Activated CD8-positive, alpha-beta T cell treated with anti-CD3 and anti-CD28 coated beads, Interleukin-2, amount 10 ng/mL, durations not matched to agents 7 days and 5 days (primary cell): ENCODE data around the gene RPS6KL1. TPM values are rescaled to one million over a fixed set of nuclear protein-coding genes. Genes with fewer than 3 reads are reported as not detected.

Experiments
- ATAC-seq: fragments of 150-1000 bp; cut with Tn5 transposase; one replicate; pipeline ENCODE4 v1.10.0; 2021; ENCODE audit warnings: moderate library complexity
- CTCF ChIA-PET: fragments of 350-600 bp; sonication (Branson Sonifier 250); formaldehyde crosslinking; loops from one replicate; lab custom pipeline; 2021; ENCODE audit warnings: antibody characterized with exemption; lab: Charles Lee
- POLR2A ChIA-PET: fragments of 350-600 bp; sonication (Branson Sonifier 250); formaldehyde crosslinking; loops from one replicate; lab custom pipeline; 2021; ENCODE audit warnings: antibody characterized with exemption; lab: Charles Lee
- DNase-seq: peaks from one replicate; pipeline ENCODE4 v3.0.0-alpha.2; 2020
- H3K27ac Mint-ChIP-seq: one replicate; pipeline ENCODE4 v1.8.0; 2021; ENCODE audit warnings: mild to moderate bottlenecking, mixed read lengths
- H3K27me3 Mint-ChIP-seq: one replicate; pipeline ENCODE4 v1.8.0; 2021; ENCODE audit warnings: low read depth, mixed read lengths
- H3K36me3 Mint-ChIP-seq: one replicate; pipeline ENCODE4 v1.8.0; 2021; ENCODE audit warnings: low read depth, mixed read lengths
- H3K4me1 Mint-ChIP-seq: one replicate; pipeline ENCODE4 v1.8.0; 2021; ENCODE audit warnings: low read depth, mixed read lengths
- H3K4me3 Mint-ChIP-seq: one replicate; pipeline ENCODE4 v1.8.0; 2021; ENCODE audit warnings: mild to moderate bottlenecking, mixed read lengths
- H3K9me3 Mint-ChIP-seq: one replicate; pipeline ENCODE4 v1.8.0; 2022; ENCODE audit warnings: mixed read lengths; ENCODE audit not compliant: insufficient read depth
- total RNA-seq, 2 experiments: library from RNA; stranded (reverse); gene quantifications; one replicate each; pipeline ENCODE4 v1.2.3, GENCODE V29; 2021

Gene RPS6KL1
- total RNA-seq, 2 experiments from 2014 or later = 4.3 to 5.2 TPM

DNA sequence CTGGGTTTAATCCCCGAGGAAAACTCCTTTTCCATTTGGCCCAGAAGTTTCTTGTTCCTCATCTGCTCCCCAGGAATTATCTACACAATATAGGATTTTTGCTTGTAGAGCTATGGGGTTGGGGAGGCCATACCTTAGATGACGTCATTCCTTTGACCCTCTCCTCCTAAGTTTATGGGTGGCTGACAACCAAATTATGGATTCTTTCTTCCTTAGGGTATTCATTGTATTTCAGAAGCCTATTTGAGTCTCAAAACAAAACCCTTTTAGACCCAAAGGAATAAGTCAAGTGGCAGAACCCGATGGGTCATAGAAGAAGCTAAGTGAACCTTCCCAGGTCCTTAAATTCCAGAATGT lies 61.3 kb downstream of the RPS6KL1 start:
- H3K9me3 Mint-ChIP-seq = no peaks in the 10 kb centered on the region
- DNase-seq = no peak
- no peaks in the 10 kb centered on the region for H3K27me3 Mint-ChIP-seq
- ATAC-seq = no peak
- H3K4me3 Mint-ChIP-seq = no peak overlapping the region
- POLR2A ChIA-PET = interaction anchor here (1.1 to 5.8 kb wide), 3 partner anchors 10 to 43 kb away, joined by 5 to 31 read pairs (median 17); partner anchors contain the start of gene DLST
- no peak overlapping the region for H3K27ac Mint-ChIP-seq
- CTCF ChIA-PET = interaction anchor here (0.7 to 15.6 kb wide), 40 partner anchors 10 to 441 kb away, joined by 3 to 552 read pairs (median 5); partner anchors contain the start of genes ACYP1, DLST, EIF2B2 and NEK9
- no peaks in the 10 kb centered on the region for H3K36me3 Mint-ChIP-seq
- H3K4me1 Mint-ChIP-seq = peaks cover 17% of the 10 kb centered on the region

GRCh38 chr14:74860899-74861733 lies 61.9 kb downstream of the RPS6KL1 start:
- H3K4me3 Mint-ChIP-seq = no peak overlapping the region
- DNase-seq (peak; percentile 94), ATAC-seq (peak; percentile 87)
- H3K4me1 Mint-ChIP-seq = peaks cover 11% of the 10 kb centered on the region
- POLR2A ChIA-PET = interaction anchor here (0.6 to 5.8 kb wide), 7 partner anchors 12 to 433 kb away, joined by 3 to 31 read pairs (median 3); partner anchors contain the start of genes DLST and PROX2
- no peaks in the 10 kb centered on the region for H3K36me3 Mint-ChIP-seq
- no peaks in the 10 kb centered on the region for H3K27me3 Mint-ChIP-seq
- no peak overlapping the region for H3K27ac Mint-ChIP-seq
- CTCF ChIA-PET = interaction anchor here (0.7 to 15.6 kb wide), 64 partner anchors 11 to 441 kb away, joined by 3 to 552 read pairs (median 4); partner anchors contain the start of genes ACYP1, DLST, EIF2B2 and NEK9
- no peaks in the 10 kb centered on the region for H3K9me3 Mint-ChIP-seq

- peaks cover 10% of the 10 kb centered on the region for H3K4me1 Mint-ChIP-seq
- ChIA-PET POLR2A (interaction anchor here (0.6 to 5.8 kb wide), 4 partner anchors 15 to 434 kb away, joined by 3 to 31 read pairs (median 12); partner anchors contain the start of gene DLST), CTCF (interaction anchor here (1.0 to 15.6 kb wide), 32 partner anchors 11 to 286 kb away, joined by 3 to 552 read pairs (median 7); partner anchors contain the start of genes DLST, PGF, PROX2 and RPS6KL1)
- no peaks in the 10 kb centered on the region for H3K9me3 Mint-ChIP-seq
- no peaks in the 10 kb centered on the region for H3K27me3 Mint-ChIP-seq
- H3K4me3 Mint-ChIP-seq = no peak overlapping the region
- no peak for DNase-seq
- no peaks in the 10 kb centered on the region for H3K36me3 Mint-ChIP-seq
- no peak overlapping the region for H3K27ac Mint-ChIP-seq
- ATAC-seq = no peak
These were observed 63.1 kb downstream of the RPS6KL1 start for GRCh38 chr14:74859757-74860552.

DNA sequence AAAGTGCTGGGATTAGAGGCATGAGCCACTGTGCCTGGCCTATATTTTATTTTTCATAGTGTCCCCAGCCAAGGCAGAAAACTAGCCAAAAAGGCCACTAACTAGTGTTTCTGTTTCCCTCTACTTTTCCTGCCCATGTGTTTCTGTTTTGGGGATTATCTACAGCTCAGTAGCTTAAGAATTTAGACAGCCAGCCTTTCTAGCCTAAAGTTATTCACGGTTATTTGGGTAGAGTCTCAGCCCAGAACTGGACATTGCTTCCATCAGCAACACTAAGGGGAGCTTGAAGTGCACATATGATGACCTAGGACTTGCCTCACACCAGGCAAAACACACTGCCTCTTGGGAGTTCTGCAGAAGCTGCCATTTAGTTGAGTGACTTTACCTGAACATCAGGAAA lies 65.0 kb downstream of the RPS6KL1 start:
- peaks cover 12% of the 10 kb centered on the region for H3K4me1 Mint-ChIP-seq
- H3K27ac Mint-ChIP-seq = no peak overlapping the region
- no peak for ATAC-seq
- H3K36me3 Mint-ChIP-seq = no peaks in the 10 kb centered on the region
- H3K4me3 Mint-ChIP-seq = no peak overlapping the region
- DNase-seq = no peak
- ChIA-PET POLR2A (no interaction called here), CTCF (interaction anchor here (0.6 to 15.6 kb wide), 10 partner anchors 9 to 249 kb away, joined by 3 to 552 read pairs (median 86); partner anchors contain the start of genes DLST, LTBP2 and PROX2)
- no peaks in the 10 kb centered on the region for H3K9me3 Mint-ChIP-seq
- H3K27me3 Mint-ChIP-seq = no peaks in the 10 kb centered on the region

DNA sequence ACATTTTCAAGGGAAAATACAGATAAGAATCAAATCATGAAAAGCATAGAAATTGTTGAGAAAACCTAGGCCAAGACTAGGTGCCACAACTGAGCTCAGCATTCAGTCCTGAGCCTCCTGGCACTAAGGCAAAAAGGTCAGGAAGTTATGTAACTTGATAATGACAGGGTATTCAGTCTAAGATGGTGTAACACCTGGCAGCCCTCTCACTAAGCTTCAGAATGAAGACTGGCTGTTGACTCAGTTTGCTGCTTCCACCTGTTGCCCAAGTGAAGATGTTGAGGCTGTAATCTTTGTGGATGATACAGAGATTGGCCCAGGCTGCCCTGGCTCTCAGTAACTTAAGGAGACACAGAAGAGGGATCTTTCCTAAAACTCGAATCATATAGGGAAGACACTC lies 66.7 kb downstream of the RPS6KL1 start:
- H3K36me3 Mint-ChIP-seq = no peaks in the 10 kb centered on the region
- CTCF ChIA-PET = interaction anchor here (1.1 to 15.6 kb wide), 8 partner anchors 10 to 232 kb away, joined by 3 to 552 read pairs (median 8); partner anchors contain the start of genes DLST and PROX2
- POLR2A ChIA-PET = interaction anchor here (1.4 to 1.5 kb wide), 2 partner anchors 11 to 20 kb away, joined by 5 read pairs; partner anchors contain the start of gene PROX2
- DNase-seq (no peak), ATAC-seq (no peak)
- H3K4me1 Mint-ChIP-seq = peaks cover 20% of the 10 kb centered on the region
- no peak overlapping the region for H3K27ac Mint-ChIP-seq
- no peaks in the 10 kb centered on the region for H3K27me3 Mint-ChIP-seq
- no peaks in the 10 kb centered on the region for H3K9me3 Mint-ChIP-seq
- H3K4me3 Mint-ChIP-seq = no peak overlapping the region

- DNase-seq (no peak), ATAC-seq (no peak)
- Mint-ChIP-seq H3K27ac (no peak overlapping the region), H3K9me3 (no peaks in the 10 kb centered on the region), H3K36me3 (no peaks in the 10 kb centered on the region), H3K4me3 (no peak overlapping the region), H3K27me3 (no peaks in the 10 kb centered on the region), H3K4me1 (peaks cover 19% of the 10 kb centered on the region)
- POLR2A ChIA-PET = interaction anchor here (1.4 to 1.5 kb wide), 2 partner anchors 11 to 20 kb away, joined by 5 read pairs; partner anchors contain the start of gene PROX2
- CTCF ChIA-PET = interaction anchor here (1.1 to 15.6 kb wide), 8 partner anchors 10 to 232 kb away, joined by 3 to 552 read pairs (median 8); partner anchors contain the start of genes DLST and PROX2
These were observed 67.1 kb downstream of the RPS6KL1 start for GRCh38 chr14:74855945-74856344.

GRCh38 chr14:74855021-74855420 lies 68.0 kb downstream of the RPS6KL1 start:
- peaks cover 17% of the 10 kb centered on the region for H3K4me1 Mint-ChIP-seq
- no peaks in the 10 kb centered on the region for H3K36me3 Mint-ChIP-seq
- H3K27me3 Mint-ChIP-seq = no peaks in the 10 kb centered on the region
- CTCF ChIA-PET = interaction anchor here (1.3 to 15.6 kb wide), 9 partner anchors 9 to 246 kb away, joined by 4 to 552 read pairs (median 6); partner anchors contain the start of gene PROX2
- no peaks in the 10 kb centered on the region for H3K9me3 Mint-ChIP-seq
- no peak overlapping the region for H3K4me3 Mint-ChIP-seq
- POLR2A ChIA-PET = interaction anchor here (0.8 to 1.4 kb wide), 2 partner anchors 12 to 50 kb away, joined by 3 to 5 read pairs; no protein-coding TSS in a partner anchor
- H3K27ac Mint-ChIP-seq = no peak overlapping the region
- ATAC-seq (no peak), DNase-seq (no peak)

Other genes starting within 250 kb of the RPS6KL1 start
- 10 to 100 TPM; 44.1 to 44.9 TPM for gene AREL1, start 210.2 kb downstream of the RPS6KL1 start, total RNA-seq
- gene FCF1, start 210.1 kb downstream of the RPS6KL1 start, total RNA-seq = 10 to 100 TPM; 64.1 to 64.2 TPM
- gene YLPM1, start 159.9 kb downstream of the RPS6KL1 start, total RNA-seq = 10 to 100 TPM; 58.2 to 58.4 TPM
- under 1 TPM; 0.13 to 0.44 TPM for gene PROX2, start 47.1 kb downstream of the RPS6KL1 start, total RNA-seq
- 100 to 1,000 TPM; 106 to 108 TPM for gene DLST, start 41.3 kb downstream of the RPS6KL1 start, total RNA-seq
- gene PGF, start 32.3 kb upstream of the RPS6KL1 start, total RNA-seq = under 1 TPM in 1 of 2 experiments, not detected in 1; 0.21 TPM
- gene EIF2B2, start 79.7 kb upstream of the RPS6KL1 start, total RNA-seq = 10 to 100 TPM; 49.1 to 51.0 TPM
- 10 to 100 TPM; 15.1 to 17.2 TPM for gene MLH3, start 128.2 kb upstream of the RPS6KL1 start, total RNA-seq
- 10 to 100 TPM; 42.6 to 44.0 TPM for gene ACYP1, start 140.8 kb upstream of the RPS6KL1 start, total RNA-seq
- gene ZC2HC1C, start 146.4 kb upstream of the RPS6KL1 start, total RNA-seq = 1 to 10 TPM; 1.3 to 1.4 TPM
- 10 to 100 TPM; 73.7 to 80.0 TPM for gene NEK9, start 203.8 kb upstream of the RPS6KL1 start, total RNA-seq